ENCODE measurements around the gene TOR1AIP2.

- TF ChIP-seq CTCF (IDR thresholded peaks at IDR 0.05) (no peak), POLR2A (IDR thresholded peaks at IDR 0.05) (no peak)
Observed at GRCh38 chr1:179870870-179871269, 6.7 kb downstream of the TOR1AIP2 start.
